GM13976 (cell line): ENCODE data around the gene NINL.

Source experiments
- DNase-seq: peaks from one replicate; pipeline ENCODE4 v3.0.0; 2012; ENCODE audit warnings: low spot score
- in situ Hi-C: fragments of 300-500 bp; cut with MboI; formaldehyde crosslinking; loops from one replicate; pipeline ENCODE4 v1.12.0; 2022; ENCODE audit warnings: low sequenced_read_pairs, mixed read lengths, inconsistent platforms; ENCODE audit not compliant: unreplicated experiment
- TF ChIP-seq, protein P1 (sequence below): IDR thresholded peaks from 2 replicates; pipeline ENCODE4 v1.5.1; 2012; ENCODE audit warnings: borderline replicate concordance, mild to moderate bottlenecking; ENCODE audit not compliant: insufficient read depth; ENCODE audit errors: extremely low read depth, missing control alignments, control extremely low read depth

The NINL gene

GRCh38 chr20:25521382-25521781 is 63.9 kb downstream of the NINL start:
- no peak for DNase-seq
- in situ Hi-C loops: no loop called here
- TF ChIP-seq, protein P1, sequence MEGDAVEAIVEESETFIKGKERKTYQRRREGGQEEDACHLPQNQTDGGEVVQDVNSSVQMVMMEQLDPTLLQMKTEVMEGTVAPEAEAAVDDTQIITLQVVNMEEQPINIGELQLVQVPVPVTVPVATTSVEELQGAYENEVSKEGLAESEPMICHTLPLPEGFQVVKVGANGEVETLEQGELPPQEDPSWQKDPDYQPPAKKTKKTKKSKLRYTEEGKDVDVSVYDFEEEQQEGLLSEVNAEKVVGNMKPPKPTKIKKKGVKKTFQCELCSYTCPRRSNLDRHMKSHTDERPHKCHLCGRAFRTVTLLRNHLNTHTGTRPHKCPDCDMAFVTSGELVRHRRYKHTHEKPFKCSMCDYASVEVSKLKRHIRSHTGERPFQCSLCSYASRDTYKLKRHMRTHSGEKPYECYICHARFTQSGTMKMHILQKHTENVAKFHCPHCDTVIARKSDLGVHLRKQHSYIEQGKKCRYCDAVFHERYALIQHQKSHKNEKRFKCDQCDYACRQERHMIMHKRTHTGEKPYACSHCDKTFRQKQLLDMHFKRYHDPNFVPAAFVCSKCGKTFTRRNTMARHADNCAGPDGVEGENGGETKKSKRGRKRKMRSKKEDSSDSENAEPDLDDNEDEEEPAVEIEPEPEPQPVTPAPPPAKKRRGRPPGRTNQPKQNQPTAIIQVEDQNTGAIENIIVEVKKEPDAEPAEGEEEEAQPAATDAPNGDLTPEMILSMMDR: no peak

DNA sequence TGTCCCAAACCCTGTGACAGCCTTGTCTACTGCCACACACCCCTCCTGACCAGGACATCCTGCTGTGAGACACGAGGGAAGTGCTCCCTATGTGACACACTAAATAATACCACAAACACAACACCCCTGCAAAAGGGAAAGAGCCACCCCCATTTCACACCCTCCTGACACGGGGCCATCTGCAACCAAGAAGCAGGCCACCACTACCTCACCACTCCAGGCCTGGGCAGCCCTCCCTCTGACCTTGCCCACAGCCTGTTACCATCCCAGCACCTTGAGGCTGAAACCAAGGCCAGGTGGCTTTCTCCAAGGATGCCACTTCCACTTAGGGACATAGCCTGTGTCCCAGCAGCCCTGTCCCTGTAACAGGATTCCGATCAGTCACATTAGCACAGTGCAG is 68.2 kb downstream of the NINL start:
- in situ Hi-C loops: no loop called here
- no peak for DNase-seq
- TF ChIP-seq, protein P1: no peak

GRCh38 chr20:25514747-25515340 is 70.5 kb downstream of the NINL start:
- no peak for DNase-seq
- in situ Hi-C loops: no loop called here
- TF ChIP-seq, protein P1: no peak

- in situ Hi-C loops: no loop called here
- TF ChIP-seq, protein P1: no peak
- DNase-seq: no peak
These were observed 71.1 kb downstream of the NINL start for GRCh38 chr20:25514195-25514594.

DNA sequence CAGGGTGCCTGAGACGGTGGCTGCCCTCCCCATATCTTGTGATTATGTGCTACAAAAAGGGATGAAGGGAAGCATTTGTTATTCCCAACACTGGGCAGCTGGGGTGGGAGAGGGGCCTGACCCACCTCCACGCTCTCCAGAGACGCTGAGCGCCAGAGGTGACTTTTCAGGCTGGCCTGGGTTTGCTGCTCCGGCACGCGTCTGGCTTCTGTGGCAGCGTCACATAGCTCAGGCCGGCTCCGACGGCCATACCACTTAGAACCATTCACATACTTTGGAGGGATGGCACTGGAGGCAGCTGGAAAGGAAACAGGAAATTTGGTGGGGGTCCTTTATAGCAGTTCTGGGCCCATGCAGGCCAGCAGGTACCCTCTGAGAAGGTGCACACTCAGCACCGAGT is 72.6 kb downstream of the NINL start:
- DNase-seq: no peak
- in situ Hi-C loops: no loop called here
- TF ChIP-seq, protein P1: no peak

DNA sequence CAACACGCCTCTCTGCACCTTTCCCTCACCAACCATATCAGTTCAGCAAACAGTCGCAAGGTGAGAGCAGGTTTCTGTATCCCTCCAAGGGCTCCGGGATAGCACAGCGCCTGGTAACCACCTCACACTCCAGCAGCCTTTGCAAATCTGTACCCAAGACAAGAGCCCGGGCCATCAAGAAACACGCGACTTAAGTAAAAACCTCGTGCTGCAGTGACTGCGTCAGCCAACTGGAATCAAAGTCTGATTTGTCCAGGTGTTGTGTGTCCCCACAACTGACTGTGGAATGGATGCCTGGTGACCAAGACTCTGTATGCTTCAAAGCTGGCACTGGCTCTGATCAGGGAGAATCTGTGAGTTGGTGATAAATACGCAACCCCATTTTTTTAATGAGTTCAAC is 74.1 kb downstream of the NINL start:
- TF ChIP-seq, protein P1: no peak
- in situ Hi-C loops: no loop called here
- DNase-seq: no peak
